LNCAP (cell line): Measurements from ENCODE around the gene GSK3B.

Source experiments
- CTCF ChIP-seq: fragments of 450-650 bp; IDR thresholded peaks from 2 replicates; pipeline ENCODE4 v1.5.1; 2017; ENCODE audit warnings: mild to moderate bottlenecking

The GSK3B gene

GRCh38 chr3:119934249-119934648 is 160.0 kb downstream of the GSK3B start:
- TF ChIP-seq CTCF = no peak

- TF ChIP-seq CTCF = no peak
Measured at GRCh38 chr3:119933207-119933606, 161.0 kb downstream of the GSK3B start.

GRCh38 chr3:119930286-119930685 is 164.0 kb downstream of the GSK3B start:
- no peak for TF ChIP-seq CTCF

- no peak for TF ChIP-seq CTCF
Measured at GRCh38 chr3:119927190-119927589, 167.1 kb downstream of the GSK3B start.

DNA sequence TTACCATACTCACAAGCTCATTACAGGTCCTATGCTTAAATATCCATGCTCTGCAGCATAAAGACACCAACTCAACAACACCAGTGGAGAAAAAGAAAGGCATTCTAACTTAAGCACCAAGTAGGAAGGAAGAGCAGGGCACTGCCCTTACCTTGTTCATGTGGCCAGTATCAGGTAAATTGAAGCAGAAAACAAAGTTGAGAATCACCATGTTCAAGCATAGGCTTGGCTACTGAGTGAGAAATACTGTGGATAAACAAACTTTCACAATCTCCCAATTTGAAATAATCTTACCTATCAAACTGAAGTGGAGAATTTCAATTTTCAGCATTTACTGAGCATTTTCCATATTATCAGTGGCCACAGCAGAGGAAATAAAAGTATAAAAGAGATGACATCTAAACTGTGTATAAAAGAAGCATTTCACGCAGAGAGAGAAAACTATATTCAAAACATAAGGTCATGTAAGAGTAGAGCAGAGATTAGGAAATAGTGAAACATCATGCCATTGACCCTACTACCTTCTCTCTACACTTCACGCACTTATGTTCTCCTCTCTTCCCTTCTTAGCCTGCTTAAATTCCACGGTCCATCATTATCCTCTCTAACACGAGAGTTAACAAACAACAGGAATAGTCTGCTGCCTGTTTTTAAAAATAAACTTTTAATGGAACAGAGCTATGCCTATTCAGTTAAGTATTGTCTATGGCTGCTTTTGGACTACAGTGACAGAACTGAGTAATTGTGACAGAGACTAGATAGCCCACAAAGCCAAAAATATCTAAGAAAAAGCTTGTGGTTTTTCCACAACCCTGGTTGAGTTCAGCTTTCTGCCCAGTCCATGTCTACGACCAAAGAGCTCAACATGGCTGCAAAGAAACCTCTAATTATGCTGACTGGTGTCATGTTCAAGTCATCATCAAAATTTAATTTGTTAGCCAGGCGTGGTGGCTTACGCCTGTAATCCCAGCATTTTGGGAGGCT is 169.8 kb downstream of the GSK3B start:
- TF ChIP-seq CTCF = no peak

DNA sequence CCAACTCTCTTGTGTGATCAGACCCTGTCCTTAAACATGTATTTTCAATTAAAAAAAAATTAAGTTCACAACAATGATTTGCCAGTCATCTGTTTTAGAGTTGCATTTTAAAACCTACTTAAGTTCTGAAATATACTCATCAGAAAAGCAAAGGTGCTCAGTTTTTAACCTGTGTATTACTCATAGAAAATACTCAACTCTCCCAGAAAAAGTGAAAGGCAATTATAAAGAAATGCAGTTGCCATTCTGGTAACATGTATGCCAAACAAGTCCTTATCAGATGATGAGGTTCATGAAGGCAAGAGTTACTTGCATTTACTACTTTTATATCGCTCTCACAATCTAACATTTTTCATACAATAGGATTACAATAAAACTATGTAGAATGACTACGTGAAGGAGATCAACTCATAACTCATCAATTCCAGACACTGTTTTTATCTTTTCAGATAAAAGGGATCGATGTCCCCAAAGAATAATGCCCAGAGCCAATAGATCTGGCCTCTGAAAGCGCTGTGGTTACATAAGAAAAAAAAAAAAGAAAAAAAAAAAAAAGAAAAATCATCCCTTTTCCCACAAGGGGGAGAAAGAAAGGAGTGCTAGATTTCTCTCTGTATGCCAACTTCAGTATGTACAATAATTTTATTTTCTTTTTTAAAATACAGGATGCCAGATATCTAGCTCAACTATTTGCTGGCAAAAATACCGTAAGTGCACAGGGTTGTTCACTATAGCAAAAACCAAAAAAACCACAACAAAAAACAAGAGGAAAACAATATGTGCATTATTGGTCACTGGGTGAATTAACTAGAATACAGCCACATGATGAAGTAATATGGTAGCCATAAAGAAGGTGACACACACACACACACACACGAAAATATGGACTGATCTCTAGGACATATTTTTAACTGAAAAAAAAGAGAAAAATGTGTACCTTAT is 175.0 kb downstream of the GSK3B start:
- TF ChIP-seq CTCF = no peak

DNA sequence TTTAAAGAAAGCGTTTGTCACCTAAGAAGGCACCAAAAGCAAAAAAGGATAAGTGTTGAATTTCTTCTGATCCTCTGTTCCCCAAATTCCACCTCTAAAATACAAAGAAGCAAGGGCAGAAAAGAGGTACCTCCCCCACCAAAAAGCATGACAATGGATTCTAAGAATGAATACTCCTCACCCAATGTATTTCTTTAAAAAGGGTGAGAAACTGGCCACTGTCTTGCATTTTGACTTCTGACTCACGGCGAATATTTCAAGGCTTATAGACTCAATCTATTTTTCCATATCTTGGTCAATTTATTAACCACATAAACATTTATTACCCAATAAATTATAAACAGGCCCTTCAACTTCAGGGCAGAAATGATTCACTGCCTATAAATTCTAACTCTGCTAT is 181.2 kb downstream of the GSK3B start:
- no peak for TF ChIP-seq CTCF
